ENCODE measurements around the gene ABTB1. TPM values are rescaled to one million over a fixed set of nuclear protein-coding genes. Genes with fewer than 3 reads are reported as not detected.

Gene ABTB1
- total and polyA plus RNA-seq, 5 donors from 2014 or later = 120 to 130 (median 123) TPM

GRCh38 chr3:127712461-127712860, 39.7 kb downstream of the ABTB1 start:
- Histone ChIP-seq H3K9me3 (ENCODE audit: control insufficient read depth in 2 of 2, low read length in 2 of 2) (no peaks in the 10 kb centered on the region), H3K36me3 (ENCODE audit: control insufficient read depth, insufficient read depth, low read length) (no peaks in the 10 kb centered on the region), H3K27ac (ENCODE audit: insufficient read depth, low read length, poor library complexity, severe bottlenecking) (no peak overlapping the region), H3K4me1 (ENCODE audit: control insufficient read depth, insufficient read depth, low read length, poor library complexity, severe bottlenecking) (no peaks in the 10 kb centered on the region), H3K27me3 (ENCODE audit: control insufficient read depth, insufficient read depth, low read length) (no peaks in the 10 kb centered on the region), H3K4me3 (ENCODE audit: low read depth, low read length) (no peak overlapping the region)
- Mint-ChIP-seq H3K27me3 (no peaks in the 10 kb centered on the region), H3K36me3 (no peaks in the 10 kb centered on the region), H3K4me1 (no peaks in the 10 kb centered on the region), H3K9me3 (no peaks in the 10 kb centered on the region), H3K27ac (no peak overlapping the region), H3K4me3 (no peak overlapping the region)
- DNase-seq (no peak), ATAC-seq (ENCODE audit: low read depth in 2 of 2) (no peak)

GRCh38 chr3:127712881-127713771, 40.4 kb downstream of the ABTB1 start:
- Histone ChIP-seq H3K27ac (ENCODE audit: insufficient read depth, low read length, poor library complexity, severe bottlenecking) (no peak overlapping the region), H3K27me3 (ENCODE audit: control insufficient read depth, insufficient read depth, low read length) (no peaks in the 10 kb centered on the region), H3K36me3 (ENCODE audit: control insufficient read depth, insufficient read depth, low read length) (no peaks in the 10 kb centered on the region), H3K9me3 (ENCODE audit: control insufficient read depth in 2 of 2, low read length in 2 of 2) (no peaks in the 10 kb centered on the region), H3K4me1 (ENCODE audit: control insufficient read depth, insufficient read depth, low read length, poor library complexity, severe bottlenecking) (no peaks in the 10 kb centered on the region), H3K4me3 (ENCODE audit: low read depth, low read length) (no peak overlapping the region)
- H3K27me3 Mint-ChIP-seq = no peaks in the 10 kb centered on the region
- no peak for DNase-seq
- no peaks in the 10 kb centered on the region for H3K9me3 Mint-ChIP-seq
- H3K4me1 Mint-ChIP-seq = no peaks in the 10 kb centered on the region
- H3K27ac Mint-ChIP-seq = no peak overlapping the region
- H3K36me3 Mint-ChIP-seq = no peaks in the 10 kb centered on the region
- H3K4me3 Mint-ChIP-seq = no peak overlapping the region
- ATAC-seq (ENCODE audit: low read depth in 2 of 2) = no peak

- no peak overlapping the region for H3K27ac ChIP-seq (ENCODE audit: insufficient read depth, low read length, poor library complexity, severe bottlenecking)
- Mint-ChIP-seq H3K36me3 (no peaks in the 10 kb centered on the region), H3K4me3 (no peak overlapping the region), H3K27me3 (no peaks in the 10 kb centered on the region), H3K4me1 (no peaks in the 10 kb centered on the region), H3K27ac (no peak overlapping the region), H3K9me3 (no peaks in the 10 kb centered on the region)
- H3K36me3 ChIP-seq (ENCODE audit: control insufficient read depth, insufficient read depth, low read length) = no peaks in the 10 kb centered on the region
- no peak for DNase-seq
- H3K27me3 ChIP-seq (ENCODE audit: control insufficient read depth, insufficient read depth, low read length) = no peaks in the 10 kb centered on the region
- H3K9me3 ChIP-seq (ENCODE audit: control insufficient read depth in 2 of 2, low read length in 2 of 2) = no peaks in the 10 kb centered on the region
- H3K4me3 ChIP-seq (ENCODE audit: low read depth, low read length) = no peak overlapping the region
- H3K4me1 ChIP-seq (ENCODE audit: control insufficient read depth, insufficient read depth, low read length, poor library complexity, severe bottlenecking) = no peaks in the 10 kb centered on the region
- no peak for ATAC-seq (ENCODE audit: low read depth in 2 of 2)
Measured at GRCh38 chr3:127714125-127714571, 41.4 kb downstream of the ABTB1 start.

- Histone ChIP-seq H3K4me1 (ENCODE audit: control insufficient read depth, insufficient read depth, low read length, poor library complexity, severe bottlenecking) (no peaks in the 10 kb centered on the region), H3K36me3 (ENCODE audit: control insufficient read depth, insufficient read depth, low read length) (no peaks in the 10 kb centered on the region), H3K4me3 (ENCODE audit: low read depth, low read length) (no peak overlapping the region), H3K27ac (ENCODE audit: insufficient read depth, low read length, poor library complexity, severe bottlenecking) (no peak overlapping the region), H3K27me3 (ENCODE audit: control insufficient read depth, insufficient read depth, low read length) (no peaks in the 10 kb centered on the region), H3K9me3 (ENCODE audit: control insufficient read depth in 2 of 2, low read length in 2 of 2) (no peaks in the 10 kb centered on the region)
- DNase-seq = no peak
- H3K4me1 Mint-ChIP-seq = no peaks in the 10 kb centered on the region
- no peak overlapping the region for H3K27ac Mint-ChIP-seq
- no peaks in the 10 kb centered on the region for H3K36me3 Mint-ChIP-seq
- no peaks in the 10 kb centered on the region for H3K9me3 Mint-ChIP-seq
- ATAC-seq (ENCODE audit: low read depth in 2 of 2) = no peak
- no peaks in the 10 kb centered on the region for H3K27me3 Mint-ChIP-seq
- H3K4me3 Mint-ChIP-seq = no peak overlapping the region
Measured at GRCh38 chr3:127714866-127715265, 42.1 kb downstream of the ABTB1 start.

- Histone ChIP-seq H3K27ac (ENCODE audit: insufficient read depth, low read length, poor library complexity, severe bottlenecking) (no peak overlapping the region), H3K36me3 (ENCODE audit: control insufficient read depth, insufficient read depth, low read length) (no peaks in the 10 kb centered on the region), H3K4me3 (ENCODE audit: low read depth, low read length) (no peak overlapping the region), H3K4me1 (ENCODE audit: control insufficient read depth, insufficient read depth, low read length, poor library complexity, severe bottlenecking) (no peaks in the 10 kb centered on the region), H3K9me3 (ENCODE audit: control insufficient read depth in 2 of 2, low read length in 2 of 2) (no peaks in the 10 kb centered on the region), H3K27me3 (ENCODE audit: control insufficient read depth, insufficient read depth, low read length) (no peaks in the 10 kb centered on the region)
- Mint-ChIP-seq H3K4me1 (no peaks in the 10 kb centered on the region), H3K4me3 (no peak overlapping the region), H3K9me3 (no peaks in the 10 kb centered on the region), H3K27me3 (no peaks in the 10 kb centered on the region), H3K36me3 (no peaks in the 10 kb centered on the region), H3K27ac (no peak overlapping the region)
- ATAC-seq (ENCODE audit: low read depth in 2 of 2) (no peak), DNase-seq (no peak)
Measured at GRCh38 chr3:127715532-127715931, 42.8 kb downstream of the ABTB1 start.

- H3K9me3 Mint-ChIP-seq = no peaks in the 10 kb centered on the region
- Histone ChIP-seq H3K36me3 (ENCODE audit: control insufficient read depth, insufficient read depth, low read length) (no peaks in the 10 kb centered on the region), H3K9me3 (ENCODE audit: control insufficient read depth in 2 of 2, low read length in 2 of 2) (no peaks in the 10 kb centered on the region), H3K4me1 (ENCODE audit: control insufficient read depth, insufficient read depth, low read length, poor library complexity, severe bottlenecking) (no peaks in the 10 kb centered on the region), H3K4me3 (ENCODE audit: low read depth, low read length) (no peak overlapping the region), H3K27ac (ENCODE audit: insufficient read depth, low read length, poor library complexity, severe bottlenecking) (no peak overlapping the region), H3K27me3 (ENCODE audit: control insufficient read depth, insufficient read depth, low read length) (no peaks in the 10 kb centered on the region)
- no peak overlapping the region for H3K4me3 Mint-ChIP-seq
- no peak overlapping the region for H3K27ac Mint-ChIP-seq
- DNase-seq (no peak), ATAC-seq (ENCODE audit: low read depth in 2 of 2) (no peak)
- H3K27me3 Mint-ChIP-seq = peaks cover 7% of the 10 kb centered on the region
- no peaks in the 10 kb centered on the region for H3K36me3 Mint-ChIP-seq
- no peaks in the 10 kb centered on the region for H3K4me1 Mint-ChIP-seq
Measured at GRCh38 chr3:127716384-127716783, 43.6 kb downstream of the ABTB1 start.

GRCh38 chr3:127717357-127718244, 44.8 kb downstream of the ABTB1 start:
- no peak for DNase-seq
- no peaks in the 10 kb centered on the region for H3K4me1 Mint-ChIP-seq
- peaks cover 11% of the 10 kb centered on the region for H3K27me3 Mint-ChIP-seq
- Histone ChIP-seq H3K9me3 (ENCODE audit: control insufficient read depth in 2 of 2, low read length in 2 of 2) (no peaks in the 10 kb centered on the region), H3K27ac (ENCODE audit: insufficient read depth, low read length, poor library complexity, severe bottlenecking) (no peak overlapping the region), H3K4me3 (ENCODE audit: low read depth, low read length) (no peak overlapping the region), H3K4me1 (ENCODE audit: control insufficient read depth, insufficient read depth, low read length, poor library complexity, severe bottlenecking) (no peaks in the 10 kb centered on the region), H3K27me3 (ENCODE audit: control insufficient read depth, insufficient read depth, low read length) (no peaks in the 10 kb centered on the region), H3K36me3 (ENCODE audit: control insufficient read depth, insufficient read depth, low read length) (no peaks in the 10 kb centered on the region)
- H3K36me3 Mint-ChIP-seq = no peaks in the 10 kb centered on the region
- H3K27ac Mint-ChIP-seq = no peak overlapping the region
- ATAC-seq (ENCODE audit: low read depth in 2 of 2) = no peak
- H3K9me3 Mint-ChIP-seq = no peaks in the 10 kb centered on the region
- H3K4me3 Mint-ChIP-seq = no peak overlapping the region
